A673 (cell line): Measurements from ENCODE around the gene GNAQ. TPM values are rescaled to one million over a fixed set of nuclear protein-coding genes. Genes with fewer than 3 reads are reported as not detected.

ENCODE experiments used
- BruUV-seq: library from RNA; stranded (reverse); fragments of 400-500 nt; replicated peaks from 2 replicates; lab custom pipeline; 2021; lab: Mats Ljungman, UMichigan
- CTCF ChIA-PET: fragments of 300-600 bp; sonication (Branson Sonifier 250); formaldehyde crosslinking; loops from one replicate; lab custom pipeline; 2022; ENCODE audit warnings: antibody characterized with exemption; lab: Charles Lee
- POLR2A ChIA-PET: fragments of 300-600 bp; sonication (Branson Sonifier 250); formaldehyde crosslinking; loops from one replicate; lab custom pipeline; 2022; ENCODE audit warnings: antibody characterized with exemption; ENCODE audit not compliant: low non-redundant PET; lab: Charles Lee
- DNase-seq: peaks from one replicate; pipeline ENCODE4 v3.0.0-alpha.2; 2015; ENCODE audit warnings: low spot score
- H3K27ac ChIP-seq: fragments of 200-600 bp; sonication (generic); 2 replicates; pipeline ENCODE4 v1.5.1; 2016; ENCODE audit warnings: mixed run types, low read depth, mild to moderate bottlenecking, mixed read lengths, antibody characterized with exemption, low read length; ENCODE audit not compliant: poor library complexity, severe bottlenecking
- H3K27me3 ChIP-seq: fragments of 200-600 bp; sonication (generic); replicated peaks from 2 replicates; pipeline ENCODE4 v1.6.1; 2017; ENCODE audit warnings: mixed run types, low read depth, mild to moderate bottlenecking, mixed read lengths, antibody characterized with exemption, low read length; ENCODE audit not compliant: insufficient read depth, poor library complexity
- H3K36me3 ChIP-seq: fragments of 200-600 bp; sonication (generic); 2 replicates; pipeline ENCODE4 v1.6.1; 2016; ENCODE audit warnings: mixed run types, mild to moderate bottlenecking, mixed read lengths, antibody characterized with exemption, low read length; ENCODE audit not compliant: insufficient read depth, poor library complexity, severe bottlenecking
- H3K4me1 ChIP-seq: fragments of 200-600 bp; sonication (generic); 2 replicates; pipeline ENCODE4 v1.6.1; 2017; ENCODE audit warnings: mixed run types, mild to moderate bottlenecking, mixed read lengths, antibody characterized with exemption, low read length; ENCODE audit not compliant: insufficient read depth, poor library complexity, severe bottlenecking
- H3K4me3 ChIP-seq: fragments of 200-600 bp; sonication (generic); 2 replicates; pipeline ENCODE4 v1.5.1; 2016; ENCODE audit warnings: low read depth, mixed run types, mild to moderate bottlenecking, mixed read lengths, low read length; ENCODE audit not compliant: poor library complexity, severe bottlenecking
- H3K9me3 ChIP-seq: fragments of 200-600 bp; sonication (generic); 2 replicates; pipeline ENCODE4 v1.6.1; 2016; ENCODE audit warnings: mixed run types, low read depth, mild to moderate bottlenecking, mixed read lengths, antibody characterized with exemption, low read length; ENCODE audit not compliant: poor library complexity, severe bottlenecking
- CTCF ChIP-seq: fragments of 300-800, 200-600 bp; sonication (generic); conservative IDR thresholded peaks from 2 replicates; pipeline ENCODE4 v1.5.1; 2017; ENCODE audit warnings: low read depth, mild to moderate bottlenecking, antibody characterized with exemption, low read length, moderate library complexity, mixed read lengths
- EZH2 ChIP-seq: fragments of 200-600 bp; sonication (generic); IDR thresholded peaks from 2 replicates; pipeline ENCODE4 v1.6.1; 2017; ENCODE audit warnings: borderline replicate concordance, low read depth, mild to moderate bottlenecking, mixed read lengths, antibody characterized with exemption, low read length; ENCODE audit not compliant: poor library complexity, severe bottlenecking
- intact Hi-C: fragments of 100-400 bp; cut with micrococcal nuclease; formaldehyde crosslinking; loops from one replicate; pipeline ENCODE4 v1.10.0; 2022; ENCODE audit not compliant: unreplicated experiment
- total RNA-seq: library from RNA; stranded (reverse); gene quantifications from 2 replicates; pipeline ENCODE4 v1.2.3, GENCODE V29; 2021

Gene GNAQ
- total RNA-seq, 1 experiment from 2014 or later: 69.9 TPM

- Histone ChIP-seq H3K27ac (no peak overlapping the region), H3K27me3 (no peaks in the 10 kb centered on the region), H3K36me3 (no peaks in the 10 kb centered on the region), H3K9me3 (no peaks in the 10 kb centered on the region), H3K4me1 (peaks cover 4% of the 10 kb centered on the region), H3K4me3 (no peak overlapping the region)
- ChIA-PET CTCF (no interaction called here), POLR2A (no interaction called here)
- TF ChIP-seq EZH2 (no peak), CTCF (no peak)
- intact Hi-C loops: loop anchor here (5.0 kb wide), 2 partner anchors 32 to 42 kb away; no protein-coding TSS in a partner anchor
- no peak for DNase-seq
- no TSS peak for BruUV-seq
These were observed 13.3 kb upstream of the GNAQ start for GRCh38 chr9:78044886-78045285.

GRCh38 chr9:78044189-78044588 is 12.6 kb upstream of the GNAQ start:
- Histone ChIP-seq H3K27me3 (no peaks in the 10 kb centered on the region), H3K4me3 (no peak overlapping the region), H3K9me3 (no peaks in the 10 kb centered on the region), H3K4me1 (peaks cover 9% of the 10 kb centered on the region), H3K27ac (no peak overlapping the region), H3K36me3 (no peaks in the 10 kb centered on the region)
- TF ChIP-seq EZH2: no peak
- no peak for TF ChIP-seq CTCF
- no peak for DNase-seq
- POLR2A ChIA-PET: no interaction called here
- CTCF ChIA-PET: no interaction called here
- BruUV-seq: no TSS peak
- intact Hi-C loops: loop anchor here (5.0 kb wide), 1 partner anchor 33 kb away; no protein-coding TSS in a partner anchor

- intact Hi-C loops: loop anchor here (5.0 kb wide), 1 partner anchor 35 kb away; no protein-coding TSS in a partner anchor
- ChIA-PET POLR2A (interaction anchor here (0.6 kb wide), 1 partner anchor 79 kb away, joined by 3 read pairs; no protein-coding TSS in a partner anchor), CTCF (interaction anchor here (1.1 kb wide), 1 partner anchor 605 kb away, joined by 3 read pairs; no protein-coding TSS in a partner anchor)
These were observed 10.4 kb upstream of the GNAQ start for GRCh38 chr9:78041971-78042370.

More at GRCh38 chr9:78041971-78042370, 10.4 kb upstream of the GNAQ start:
- H3K9me3 ChIP-seq: no peaks in the 10 kb centered on the region
- H3K36me3 ChIP-seq: no peaks in the 10 kb centered on the region
- no peak overlapping the region for H3K27ac ChIP-seq
- BruUV-seq: no TSS peak
- no peak overlapping the region for H3K4me3 ChIP-seq
- TF ChIP-seq EZH2 (no peak), CTCF (no peak)
- H3K4me1 ChIP-seq: peaks cover 17% of the 10 kb centered on the region
- DNase-seq: no peak
- no peaks in the 10 kb centered on the region for H3K27me3 ChIP-seq
